Measurements from ENCODE around the gene SORCS2.

Gene SORCS2

DNA sequence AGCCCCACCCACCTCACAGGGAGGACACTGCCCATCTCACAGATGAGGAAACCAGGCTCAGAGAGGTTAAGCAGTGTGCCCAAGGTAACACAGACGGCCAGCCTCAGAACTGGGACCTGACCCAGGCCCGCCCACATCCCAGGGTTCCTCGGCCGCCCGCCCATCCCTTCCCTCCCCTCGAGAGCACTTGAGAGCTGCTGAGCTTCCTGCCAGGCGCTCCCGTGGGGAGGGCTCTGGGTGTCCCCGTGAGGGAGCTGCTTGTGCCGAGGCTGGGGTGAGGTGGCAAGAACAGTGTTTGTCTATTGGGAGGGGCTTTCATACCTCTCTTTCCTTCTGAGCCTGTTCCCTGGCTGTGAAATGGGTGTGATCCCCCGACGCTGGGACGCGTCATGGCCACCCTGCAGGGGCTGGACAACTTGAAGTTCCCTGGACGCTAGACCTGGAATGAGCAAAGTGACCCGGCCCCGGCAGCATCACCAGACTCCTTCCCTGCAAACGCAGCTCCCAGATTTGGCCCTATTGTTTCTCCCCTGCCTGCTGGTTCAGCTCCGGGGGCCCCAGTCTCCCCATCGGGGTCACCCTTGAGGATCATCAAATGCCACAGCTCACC lies 542.4 kb downstream of the SORCS2 start:
- Histone ChIP-seq H3K18ac (ENCODE audit: low read length) (no peak overlapping the region), H2BK120ac (ENCODE audit: insufficient read depth, low read length, poor library complexity) (no peak overlapping the region), H3K79me2 (ENCODE audit: control insufficient read depth, insufficient read depth, low read length, poor library complexity) (no peaks in the 10 kb centered on the region), H4K12ac (ENCODE audit: low read depth, low read length) (no peak overlapping the region), H3K36me3 (ENCODE audit: control insufficient read depth in 1 of 2, insufficient read depth in 2 of 2, low read length in 2 of 2) (no peaks in the 10 kb centered on the region), H2AK5ac (ENCODE audit: low read length) (no peak overlapping the region), H3K4me3 (ENCODE audit: low read depth, low read length) (no peak overlapping the region), H3K79me1 (ENCODE audit: low read length) (no peaks in the 10 kb centered on the region), H3K4ac (ENCODE audit: low read depth, low read length) (no peak overlapping the region), H3K9ac (ENCODE audit: low read length) (no peak overlapping the region), H4K91ac (ENCODE audit: low read depth, low read length) (no peak overlapping the region), H3K4me2 (ENCODE audit: low read length) (no peak overlapping the region), H4K8ac (ENCODE audit: low read depth, low read length) (no peak overlapping the region), H3K4me1 (ENCODE audit: control insufficient read depth in 1 of 2, insufficient read depth in 2 of 2, low read length in 2 of 2) (no peaks in the 10 kb centered on the region), H2BK5ac (ENCODE audit: low read depth, low read length, poor library complexity) (no peak overlapping the region), H3K27ac (ENCODE audit: low read depth, low read length) (no peak overlapping the region), H2AFZ (ENCODE audit: insufficient read depth, low read length, poor library complexity) (no peak overlapping the region), H3K23ac (ENCODE audit: low read length) (no peak overlapping the region), H2BK12ac (ENCODE audit: low read length) (no peak overlapping the region), H3K27me3 (ENCODE audit: insufficient read depth, low read length) (no peaks in the 10 kb centered on the region), H3K9me3 (ENCODE audit: insufficient read depth, low read depth, low read length) (peaks cover 4% of the 10 kb centered on the region), H3K14ac (ENCODE audit: low read length) (no peak overlapping the region)
- no CpG with 5 or more reads among the region's 20 CpGs for WGBS (ENCODE audit: extremely low coverage, insufficient coverage, insufficient read length)
- no peak for DNase-seq

DNA sequence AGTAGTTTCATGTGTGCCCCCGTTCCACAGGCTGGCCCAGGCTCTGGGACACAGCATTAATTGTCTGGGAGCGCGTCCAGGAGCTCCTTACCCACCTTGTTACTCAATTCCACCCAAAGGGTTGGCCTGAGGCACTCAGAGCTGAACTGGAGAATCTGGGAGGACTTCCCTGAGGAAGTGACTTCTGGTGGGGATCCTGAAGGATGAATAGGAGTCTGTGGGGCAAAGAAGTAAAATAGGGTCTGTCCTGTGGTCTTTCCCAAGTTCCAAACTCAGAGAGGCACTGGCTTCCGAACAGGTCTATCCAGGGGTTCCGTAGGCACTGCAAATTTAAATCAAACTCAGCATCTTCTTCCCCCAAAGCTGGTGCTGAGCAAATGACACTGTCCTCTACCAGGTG lies 543.1 kb downstream of the SORCS2 start:
- no peaks in the 10 kb centered on the region for H3K4me1 ChIP-seq (ENCODE audit: control insufficient read depth in 1 of 2, insufficient read depth in 2 of 2, low read length in 2 of 2)
- H3K18ac ChIP-seq (ENCODE audit: low read length) = no peak overlapping the region
- H3K4me2 ChIP-seq (ENCODE audit: low read length) = no peak overlapping the region
- no peak overlapping the region for H2BK5ac ChIP-seq (ENCODE audit: low read depth, low read length, poor library complexity)
- H4K12ac ChIP-seq (ENCODE audit: low read depth, low read length) = no peak overlapping the region
- H2AK5ac ChIP-seq (ENCODE audit: low read length) = no peak overlapping the region
- DNase-seq = no peak
- H3K9ac ChIP-seq (ENCODE audit: low read length) = no peak overlapping the region
- no peaks in the 10 kb centered on the region for H3K36me3 ChIP-seq (ENCODE audit: control insufficient read depth in 1 of 2, insufficient read depth in 2 of 2, low read length in 2 of 2)
- H3K23ac ChIP-seq (ENCODE audit: low read length) = no peak overlapping the region
- H3K79me1 ChIP-seq (ENCODE audit: low read length) = no peaks in the 10 kb centered on the region
- no peak overlapping the region for H3K4ac ChIP-seq (ENCODE audit: low read depth, low read length)
- H2BK120ac ChIP-seq (ENCODE audit: insufficient read depth, low read length, poor library complexity) = no peak overlapping the region
- H3K4me3 ChIP-seq (ENCODE audit: low read depth, low read length) = no peak overlapping the region
- H3K27ac ChIP-seq (ENCODE audit: low read depth, low read length) = no peak overlapping the region
- H2AFZ ChIP-seq (ENCODE audit: insufficient read depth, low read length, poor library complexity) = no peak overlapping the region
- no peaks in the 10 kb centered on the region for H3K79me2 ChIP-seq (ENCODE audit: control insufficient read depth, insufficient read depth, low read length, poor library complexity)
- no peak overlapping the region for H4K91ac ChIP-seq (ENCODE audit: low read depth, low read length)
- no peak overlapping the region for H2BK12ac ChIP-seq (ENCODE audit: low read length)
- H3K9me3 ChIP-seq (ENCODE audit: insufficient read depth, low read depth, low read length) = peaks cover 4% of the 10 kb centered on the region
- H4K8ac ChIP-seq (ENCODE audit: low read depth, low read length) = no peak overlapping the region
- WGBS (ENCODE audit: extremely low coverage, insufficient coverage, insufficient read length) = no CpG with 5 or more reads among the region's 5 CpGs
- no peaks in the 10 kb centered on the region for H3K27me3 ChIP-seq (ENCODE audit: insufficient read depth, low read length)
- no peak overlapping the region for H3K14ac ChIP-seq (ENCODE audit: low read length)

DNA sequence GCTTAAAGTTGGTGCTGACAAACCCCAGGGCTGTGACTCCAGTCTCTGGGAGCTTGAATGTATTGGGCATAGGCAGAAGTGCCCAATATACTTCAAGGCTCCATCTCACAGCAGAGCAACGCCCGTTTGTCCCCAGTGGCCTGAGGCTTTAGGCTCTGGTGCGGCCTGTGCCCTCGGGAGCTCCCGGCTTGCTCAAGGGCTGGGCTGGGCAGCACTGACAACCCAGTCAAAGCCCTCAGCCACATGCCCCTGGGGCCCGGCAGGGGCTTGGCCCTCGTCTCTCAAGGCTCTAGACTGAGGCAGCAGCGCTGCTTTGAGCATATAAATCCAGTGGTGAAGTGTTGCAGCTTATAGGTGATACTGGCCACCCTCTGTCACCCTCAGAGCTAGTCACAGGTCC lies 543.6 kb downstream of the SORCS2 start:
- H3K4ac ChIP-seq (ENCODE audit: low read depth, low read length) = no peak overlapping the region
- no CpG with 5 or more reads among the region's 8 CpGs for WGBS (ENCODE audit: extremely low coverage, insufficient coverage, insufficient read length)

DNA sequence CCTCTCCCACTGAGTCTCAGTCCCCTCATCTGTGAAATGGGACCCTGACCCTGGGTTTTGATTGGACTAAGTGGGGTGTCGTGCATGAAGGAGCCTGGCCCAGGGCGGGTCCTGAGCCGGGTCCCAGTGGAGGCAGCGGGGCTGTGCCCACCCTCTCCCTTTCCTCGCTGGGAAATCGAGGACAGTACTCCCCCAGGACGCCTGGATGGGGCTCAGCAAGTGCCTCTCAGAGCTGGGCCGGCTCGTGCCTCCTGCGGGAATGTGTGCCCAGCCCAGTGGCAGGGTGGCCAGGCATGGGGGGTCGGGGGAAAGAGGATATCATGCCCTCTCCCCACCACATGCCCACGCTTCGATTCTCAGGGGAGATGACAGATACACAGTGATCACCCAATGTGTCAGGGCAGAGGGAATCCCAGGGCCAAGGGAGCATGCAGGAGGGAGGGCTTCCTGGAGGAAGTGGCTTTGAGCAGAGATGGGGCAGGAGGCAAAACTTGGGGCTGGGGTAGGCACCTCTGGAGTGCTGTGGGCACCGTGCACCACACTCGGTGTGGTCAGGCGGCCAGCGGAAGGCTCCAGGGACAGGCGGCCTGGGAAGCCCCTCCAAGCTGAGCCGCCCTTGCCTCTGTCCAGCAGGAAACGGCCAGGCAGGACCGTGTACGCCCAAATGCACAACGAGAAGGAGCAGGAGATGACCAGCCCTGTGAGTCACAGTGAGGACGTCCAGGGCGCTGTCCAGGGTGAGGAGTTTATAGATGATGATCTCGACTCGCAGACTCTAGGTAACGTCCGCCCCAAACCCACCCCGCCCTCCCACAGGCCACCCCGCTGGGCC lies 544.3 kb downstream of the SORCS2 start:
- no peak overlapping the region for H3K27ac ChIP-seq (ENCODE audit: low read depth, low read length)
- no peak overlapping the region for H2BK120ac ChIP-seq (ENCODE audit: insufficient read depth, low read length, poor library complexity)
- H3K14ac ChIP-seq (ENCODE audit: low read length) = no peak overlapping the region
- H3K27me3 ChIP-seq (ENCODE audit: insufficient read depth, low read length) = no peaks in the 10 kb centered on the region
- H3K4me1 ChIP-seq (ENCODE audit: control insufficient read depth in 1 of 2, insufficient read depth in 2 of 2, low read length in 2 of 2) = no peaks in the 10 kb centered on the region
- H2BK5ac ChIP-seq (ENCODE audit: low read depth, low read length, poor library complexity) = no peak overlapping the region
- H3K4me3 ChIP-seq (ENCODE audit: low read depth, low read length) = no peak overlapping the region
- DNase-seq = no peak
- H3K79me1 ChIP-seq (ENCODE audit: low read length) = no peaks in the 10 kb centered on the region
- peaks cover 4% of the 10 kb centered on the region for H3K9me3 ChIP-seq (ENCODE audit: insufficient read depth, low read depth, low read length)
- no peak overlapping the region for H3K18ac ChIP-seq (ENCODE audit: low read length)
- WGBS (ENCODE audit: extremely low coverage, insufficient coverage, insufficient read length) = no CpG with 5 or more reads among the region's 31 CpGs
- no peak overlapping the region for H4K91ac ChIP-seq (ENCODE audit: low read depth, low read length)
- H3K36me3 ChIP-seq (ENCODE audit: control insufficient read depth in 1 of 2, insufficient read depth in 2 of 2, low read length in 2 of 2) = no peaks in the 10 kb centered on the region
- no peak overlapping the region for H3K4ac ChIP-seq (ENCODE audit: low read depth, low read length)
- no peak overlapping the region for H3K4me2 ChIP-seq (ENCODE audit: low read length)
- no peaks in the 10 kb centered on the region for H3K79me2 ChIP-seq (ENCODE audit: control insufficient read depth, insufficient read depth, low read length, poor library complexity)
- H3K9ac ChIP-seq (ENCODE audit: low read length) = no peak overlapping the region
- no peak overlapping the region for H2BK12ac ChIP-seq (ENCODE audit: low read length)
- H4K8ac ChIP-seq (ENCODE audit: low read depth, low read length) = no peak overlapping the region
- no peak overlapping the region for H2AFZ ChIP-seq (ENCODE audit: insufficient read depth, low read length, poor library complexity)
- H3K23ac ChIP-seq (ENCODE audit: low read length) = no peak overlapping the region
- no peak overlapping the region for H4K12ac ChIP-seq (ENCODE audit: low read depth, low read length)
- H2AK5ac ChIP-seq (ENCODE audit: low read length) = no peak overlapping the region

More for the DNA sequence above, 543.6 kb downstream of the SORCS2 start:
- Histone ChIP-seq H3K36me3 (ENCODE audit: control insufficient read depth in 1 of 2, insufficient read depth in 2 of 2, low read length in 2 of 2) (no peaks in the 10 kb centered on the region), H2AFZ (ENCODE audit: insufficient read depth, low read length, poor library complexity) (no peak overlapping the region), H3K14ac (ENCODE audit: low read length) (no peak overlapping the region), H3K4me2 (ENCODE audit: low read length) (no peak overlapping the region), H3K18ac (ENCODE audit: low read length) (no peak overlapping the region), H2BK120ac (ENCODE audit: insufficient read depth, low read length, poor library complexity) (no peak overlapping the region), H2AK5ac (ENCODE audit: low read length) (no peak overlapping the region), H2BK12ac (ENCODE audit: low read length) (no peak overlapping the region), H2BK5ac (ENCODE audit: low read depth, low read length, poor library complexity) (no peak overlapping the region), H3K27ac (ENCODE audit: low read depth, low read length) (no peak overlapping the region), H3K79me2 (ENCODE audit: control insufficient read depth, insufficient read depth, low read length, poor library complexity) (no peaks in the 10 kb centered on the region), H3K4me1 (ENCODE audit: control insufficient read depth in 1 of 2, insufficient read depth in 2 of 2, low read length in 2 of 2) (no peaks in the 10 kb centered on the region), H3K9ac (ENCODE audit: low read length) (no peak overlapping the region), H3K23ac (ENCODE audit: low read length) (no peak overlapping the region), H4K91ac (ENCODE audit: low read depth, low read length) (no peak overlapping the region), H3K4me3 (ENCODE audit: low read depth, low read length) (no peak overlapping the region), H4K12ac (ENCODE audit: low read depth, low read length) (no peak overlapping the region), H3K79me1 (ENCODE audit: low read length) (no peaks in the 10 kb centered on the region), H4K8ac (ENCODE audit: low read depth, low read length) (no peak overlapping the region), H3K9me3 (ENCODE audit: insufficient read depth, low read depth, low read length) (peaks cover 4% of the 10 kb centered on the region), H3K27me3 (ENCODE audit: insufficient read depth, low read length) (no peaks in the 10 kb centered on the region)
- DNase-seq = no peak

Measured in trophoblast cell (in vitro differentiated cells and primary cell).